ENCODE measurements around the gene TOR3A. TPM values are rescaled to one million over a fixed set of nuclear protein-coding genes. Genes with fewer than 3 reads are reported as not detected.

Gene TOR3A, protein sequence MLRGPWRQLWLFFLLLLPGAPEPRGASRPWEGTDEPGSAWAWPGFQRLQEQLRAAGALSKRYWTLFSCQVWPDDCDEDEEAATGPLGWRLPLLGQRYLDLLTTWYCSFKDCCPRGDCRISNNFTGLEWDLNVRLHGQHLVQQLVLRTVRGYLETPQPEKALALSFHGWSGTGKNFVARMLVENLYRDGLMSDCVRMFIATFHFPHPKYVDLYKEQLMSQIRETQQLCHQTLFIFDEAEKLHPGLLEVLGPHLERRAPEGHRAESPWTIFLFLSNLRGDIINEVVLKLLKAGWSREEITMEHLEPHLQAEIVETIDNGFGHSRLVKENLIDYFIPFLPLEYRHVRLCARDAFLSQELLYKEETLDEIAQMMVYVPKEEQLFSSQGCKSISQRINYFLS
- total RNA-seq: 26.1 and 30.1 TPM in 2 replicates

DNA sequence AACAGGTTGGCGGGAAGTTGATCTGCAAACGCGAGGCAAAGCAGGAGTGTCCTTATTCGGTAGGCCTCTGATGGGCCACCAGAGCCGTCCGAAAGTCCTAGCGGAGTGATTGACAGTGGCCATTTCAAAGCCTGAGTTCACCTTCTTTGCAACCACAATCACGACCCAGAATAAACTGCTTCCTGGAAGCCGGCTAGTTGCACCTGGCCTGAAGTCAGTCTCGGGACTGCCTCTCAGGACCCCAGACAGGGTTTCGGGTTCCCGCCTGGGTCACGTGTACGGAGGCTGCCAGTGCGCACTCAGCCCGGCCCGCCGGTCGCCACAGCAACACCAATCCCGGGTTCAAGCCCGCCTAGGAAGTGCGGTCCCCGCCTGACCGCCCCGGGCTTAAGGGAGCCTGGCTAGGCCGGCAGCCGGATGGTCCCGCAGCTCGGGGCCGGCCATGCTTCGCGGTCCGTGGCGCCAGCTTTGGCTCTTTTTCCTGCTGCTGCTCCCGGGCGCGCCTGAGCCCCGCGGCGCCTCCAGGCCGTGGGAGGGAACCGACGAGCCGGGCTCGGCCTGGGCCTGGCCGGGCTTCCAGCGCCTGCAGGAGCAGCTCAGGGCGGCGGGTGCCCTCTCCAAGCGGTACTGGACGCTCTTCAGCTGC is at the start of gene TOR3A:
Gene TOR3A, plus strand, starts transcription at position 384 of the 646 bp plus-strand sequence. Its CDS starts 59 bp downstream, at position 443.

Small RNA genes lying within 50 kb of the gene (small RNA-seq; reads per million reads assigned to genes)
- not detected for gene AL512326.3

Other genes starting within 250 kb of the TOR3A start
- 1.6 and 3.3 TPM in 2 replicates for gene ANGPTL1, start 211.0 kb upstream of the TOR3A start, total RNA-seq
- 28.7 and 47.5 TPM in 2 replicates for gene FAM20B, start 56.2 kb upstream of the TOR3A start, total RNA-seq
- 97.0 and 121 TPM in 2 replicates for gene ABL2, start 147.6 kb downstream of the TOR3A start, total RNA-seq
- 32.0 and 33.2 TPM in 2 replicates for gene SOAT1, start 211.7 kb downstream of the TOR3A start, total RNA-seq